ENCODE data around the gene LSM2.

Gene LSM2

GRCh38 chr6:31776989-31777666, 29.6 kb downstream of the LSM2 start, which contains the start of gene VWA7:
VWA7 (minus strand) TSS chr6:31777328; CDS start chr6:31776779, 549 bp downstream.
- DNase-seq = peak; percentile 79

DNA sequence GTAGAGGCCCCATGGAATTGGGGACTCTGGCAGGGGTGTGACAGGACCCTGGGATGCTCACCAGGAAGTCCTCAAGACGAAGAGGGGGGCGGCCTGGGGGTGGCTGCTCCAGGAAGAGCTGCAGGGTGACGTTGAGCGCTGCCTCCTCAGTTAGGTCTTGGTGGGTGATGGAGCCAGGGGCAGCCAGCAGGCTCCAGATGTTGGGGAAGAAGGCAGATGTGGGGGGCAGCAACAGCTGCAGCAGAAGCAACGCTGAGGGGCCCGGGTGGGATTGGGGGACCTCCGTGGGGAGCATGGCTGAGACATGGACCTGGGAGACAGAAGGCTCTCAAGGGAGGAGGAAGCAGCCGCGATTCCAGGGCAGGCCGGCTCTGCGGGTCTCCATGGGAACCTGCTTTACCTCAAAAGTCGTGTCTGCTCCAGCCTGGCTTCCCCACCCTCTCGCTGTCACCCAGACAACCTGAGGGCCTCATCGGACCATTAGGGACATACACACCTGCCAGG, 30.2 kb downstream of the LSM2 start:
- no peak for DNase-seq

DNA sequence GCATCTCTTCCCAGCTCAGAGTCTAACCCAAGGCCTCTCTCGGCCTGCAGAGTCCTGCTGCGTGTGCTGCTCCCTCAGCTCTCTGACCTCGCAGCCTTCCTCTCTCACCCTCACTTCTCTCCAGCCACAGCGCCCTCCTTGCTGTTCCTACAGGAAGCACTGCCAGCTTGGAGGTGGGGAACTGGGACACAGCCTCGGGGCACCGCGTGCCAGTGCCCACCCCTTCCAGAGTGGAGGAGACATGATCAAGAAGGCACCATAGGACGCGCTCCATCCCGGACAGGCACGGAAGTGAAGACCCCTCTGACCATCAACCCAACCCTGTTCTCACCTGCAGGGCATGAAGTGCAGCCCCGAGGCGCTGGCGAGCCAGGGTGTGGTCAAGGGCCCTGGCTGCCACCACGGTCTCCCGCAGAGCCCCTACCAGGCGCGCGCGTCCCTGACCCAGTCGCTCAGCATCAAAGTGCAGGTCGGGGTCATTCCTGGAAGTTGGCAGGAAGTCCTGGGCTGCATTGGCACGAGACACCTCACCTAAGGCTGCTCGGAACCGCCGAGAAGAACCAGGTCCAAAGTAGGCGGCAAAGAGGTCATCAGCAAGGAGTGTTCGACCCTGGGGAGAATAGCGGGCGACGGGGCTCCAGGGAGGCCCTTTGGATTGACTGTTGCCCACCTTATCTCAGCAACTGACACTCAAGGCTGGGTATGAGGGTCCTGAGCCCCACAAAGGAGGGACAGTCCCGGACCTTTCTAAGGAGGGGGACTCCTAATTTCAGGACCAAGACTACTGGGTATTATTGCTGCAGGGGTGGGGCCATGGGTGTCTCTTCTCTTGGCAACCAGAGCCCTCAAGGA, 30.9 kb downstream of the LSM2 start:
- no peak for DNase-seq

DNA sequence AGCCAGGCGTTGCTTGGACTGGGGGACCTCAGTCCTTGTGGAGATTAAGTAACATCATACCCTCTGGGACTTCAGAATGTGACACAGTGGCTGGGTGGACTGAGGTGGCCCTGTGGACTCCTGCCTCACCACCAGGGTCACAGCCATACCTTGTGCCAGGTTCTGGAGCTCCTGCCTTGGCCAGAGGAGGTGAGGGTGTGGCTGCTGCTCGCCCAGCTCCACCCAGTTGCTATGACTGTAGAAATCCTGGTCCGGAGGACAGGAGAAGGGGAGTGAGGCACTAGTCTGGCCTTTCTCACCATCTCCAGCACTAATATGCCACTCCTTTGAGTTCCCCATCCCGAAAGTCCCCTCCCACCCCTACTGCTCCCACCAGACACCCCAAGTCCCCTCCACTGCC, 31.6 kb downstream of the LSM2 start:
- DNase-seq = no peak

DNA sequence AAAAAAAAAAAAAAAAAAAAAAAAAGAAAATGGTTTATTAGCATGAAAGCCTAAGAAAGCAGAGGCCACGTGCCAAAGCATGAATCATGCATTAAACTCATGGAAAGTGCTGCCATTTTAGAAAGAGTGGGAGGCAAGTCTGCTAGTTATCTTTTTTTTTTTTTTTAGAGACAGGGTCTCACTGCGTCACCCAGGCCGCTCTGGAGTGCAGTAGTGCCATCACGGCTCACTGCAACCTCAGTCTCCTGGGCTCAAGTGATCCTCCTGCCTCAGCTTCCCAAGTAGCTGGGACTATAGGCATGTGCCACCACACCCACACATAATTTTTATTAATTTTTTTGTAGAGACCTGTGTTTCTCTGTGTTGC, 34.8 kb downstream of the LSM2 start:
- no peak for DNase-seq

DNA sequence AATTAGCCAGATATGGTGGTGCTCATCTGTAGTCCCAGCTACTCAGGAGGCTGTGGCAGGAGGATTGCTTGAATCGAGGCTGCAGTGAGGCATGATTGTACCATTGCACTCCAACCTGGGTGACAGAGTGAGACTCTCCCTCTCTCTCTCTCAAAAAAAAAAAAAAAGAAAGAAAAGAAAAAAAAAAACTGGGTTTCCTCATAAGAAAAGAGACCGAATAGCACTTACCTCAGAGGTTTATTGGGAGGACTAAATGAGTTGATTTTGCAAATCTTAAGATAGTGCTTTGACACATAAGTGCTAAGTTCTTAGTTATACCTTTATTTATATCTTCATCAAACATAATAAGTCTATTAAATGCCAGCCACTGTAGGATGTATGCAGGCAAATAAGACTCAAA, 35.9 kb downstream of the LSM2 start:
- no peak for DNase-seq

- no peak for DNase-seq
Measured at GRCh38 chr6:31769684-31770371, 36.9 kb downstream of the LSM2 start.

- no peak for DNase-seq
Measured at GRCh38 chr6:31768363-31769257, 38.2 kb downstream of the LSM2 start.

- DNase-seq = no peak
Measured at GRCh38 chr6:31767096-31767645, 39.6 kb downstream of the LSM2 start.

GRCh38 chr6:31765910-31766794, 40.6 kb downstream of the LSM2 start:
- peak; percentile 60 for DNase-seq

- no peak for DNase-seq
Measured at GRCh38 chr6:31765559-31765909, 41.2 kb downstream of the LSM2 start.

GRCh38 chr6:31764198-31764597, 42.6 kb downstream of the LSM2 start:
- DNase-seq = no peak

GRCh38 chr6:31763619-31763940, 43.2 kb downstream of the LSM2 start:
- DNase-seq = no peak

DNA sequence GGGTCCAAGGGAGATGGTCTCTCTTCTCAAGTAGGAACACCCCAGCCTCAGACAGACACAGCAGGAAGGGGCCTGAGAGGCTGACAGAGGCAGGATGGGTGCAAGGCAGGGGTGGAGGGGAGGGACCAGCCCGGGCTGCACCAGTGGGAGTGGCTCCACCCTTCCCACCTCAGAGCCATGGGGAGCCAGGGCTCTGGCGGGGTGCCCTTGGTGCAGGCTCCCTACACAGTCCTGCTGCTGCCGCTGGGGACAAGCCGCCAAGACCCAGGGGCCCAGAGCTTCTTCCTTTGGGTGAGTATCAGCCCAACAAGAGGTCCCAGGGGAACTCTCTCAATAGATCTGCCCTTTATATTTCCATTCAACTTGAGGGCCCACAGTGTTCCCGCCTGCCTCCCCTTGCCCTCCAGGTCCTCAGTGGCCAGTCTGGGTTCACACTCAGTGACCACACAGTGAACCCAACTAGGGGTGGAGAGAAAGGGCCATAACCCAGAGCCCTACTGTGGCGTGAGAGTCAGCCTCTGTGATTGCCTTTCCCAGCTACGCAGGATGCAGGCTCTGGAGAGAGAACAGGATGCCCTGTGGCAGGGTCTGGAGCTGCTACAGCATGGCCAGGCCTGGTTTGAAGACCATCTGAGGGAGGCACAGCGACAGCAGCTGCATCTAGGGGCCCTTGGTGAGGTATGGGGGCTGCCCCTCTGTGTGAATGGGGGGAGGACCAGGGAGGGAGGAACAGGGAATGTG, 43.7 kb downstream of the LSM2 start:
- no peak for DNase-seq

- DNase-seq = no peak
Measured at GRCh38 chr6:31762356-31762755, 44.4 kb downstream of the LSM2 start, which contains the start of gene SAPCD1. SAPCD1 (plus strand) TSS chr6:31762656; CDS start chr6:31763055, 399 bp downstream.

- DNase-seq = no peak
Measured at GRCh38 chr6:31761343-31761742, 45.4 kb downstream of the LSM2 start.

GRCh38 chr6:31760790-31761189, 46.0 kb downstream of the LSM2 start:
- DNase-seq = no peak

DNA sequence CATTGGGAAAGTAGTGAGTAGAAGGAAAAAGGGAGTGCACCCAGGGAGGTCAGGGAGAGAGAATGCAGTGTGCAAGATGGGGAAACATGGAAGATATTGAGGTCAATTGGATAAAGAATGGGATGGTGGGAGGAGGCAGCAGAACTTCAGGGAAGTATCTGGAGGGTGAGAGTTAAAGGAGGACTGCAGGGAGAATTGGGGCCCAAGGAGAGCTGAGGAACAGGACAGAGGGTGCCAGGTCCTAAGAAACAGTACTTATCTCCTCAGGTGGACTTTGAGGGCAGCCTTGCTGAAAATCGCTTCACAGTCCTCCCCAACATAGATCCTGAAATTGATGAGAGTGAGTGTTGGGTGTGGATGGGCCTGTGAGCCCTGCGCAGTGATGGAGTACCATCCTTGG, 48.5 kb downstream of the LSM2 start:
- no peak for DNase-seq

DNA sequence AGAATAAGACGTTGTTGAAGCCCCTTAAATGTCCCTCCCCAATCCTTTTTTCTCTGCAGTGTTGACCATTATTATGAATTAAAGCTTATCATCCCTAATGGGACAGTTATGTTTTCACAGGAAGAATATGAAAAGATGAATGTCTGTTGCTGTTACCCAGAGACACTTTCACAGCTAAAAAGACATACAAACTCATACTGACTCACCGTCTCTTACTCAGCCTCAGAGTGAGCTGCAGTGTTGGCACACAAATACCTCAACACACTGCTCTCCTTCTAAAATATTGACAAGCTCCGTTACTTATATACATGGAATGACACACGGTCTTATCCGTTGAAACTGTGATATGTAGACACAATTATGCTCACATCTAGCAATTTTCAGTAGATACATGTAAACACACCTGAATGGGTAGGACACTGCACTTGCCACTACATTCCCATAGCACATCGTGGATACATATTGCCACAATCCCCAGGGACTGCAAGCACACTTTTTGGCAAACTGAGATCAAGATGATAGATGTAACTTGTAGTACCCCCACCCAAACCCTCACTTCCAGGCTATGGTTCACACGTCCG, 53.9 kb downstream of the LSM2 start:
- no peak for DNase-seq
